DOHH2 (cell line): ENCODE results near the gene KCTD3.

ENCODE experiments used
- H3F3A ChIP-seq: fragments of 200-600 bp; sonication (generic), shearing (Covaris generic); 2 replicates; pipeline ENCODE4 v1.6.0; 2016; ENCODE audit warnings: antibody characterized with exemption, mild to moderate bottlenecking; ENCODE audit not compliant: control insufficient read depth, insufficient read depth
- H3K27ac ChIP-seq: fragments of 200-600 bp; sonication (generic); 2 replicates; pipeline ENCODE4 v1.5.1; 2014; ENCODE audit warnings: low read depth, mild to moderate bottlenecking, low read length, moderate library complexity
- H3K27me3 ChIP-seq: fragments of 200-600 bp; sonication (generic); 2 replicates; pipeline ENCODE4 v1.6.1; 2014; ENCODE audit warnings: mild to moderate bottlenecking, low read length, mixed read lengths; ENCODE audit not compliant: control insufficient read depth
- H3K36me3 ChIP-seq: fragments of 200-600 bp; sonication (generic); 2 replicates; pipeline ENCODE4 v1.6.1; 2014; ENCODE audit warnings: mild to moderate bottlenecking, low read length, moderate library complexity, mixed read lengths; ENCODE audit not compliant: control insufficient read depth
- H3K4me1 ChIP-seq: fragments of 200-600 bp; sonication (generic); 2 replicates; pipeline ENCODE4 v1.6.1; 2014; ENCODE audit warnings: mild to moderate bottlenecking, low read length, mixed read lengths; ENCODE audit not compliant: control insufficient read depth
- H3K4me2 ChIP-seq: fragments of 200-600 bp; sonication (generic); 2 replicates; pipeline ENCODE4 v1.6.0; 2014; ENCODE audit warnings: mild to moderate bottlenecking, low read length, moderate library complexity
- H3K4me3 ChIP-seq: fragments of 200-600 bp; sonication (generic); 2 replicates; pipeline ENCODE4 v1.5.1; 2014; ENCODE audit warnings: mild to moderate bottlenecking, low read length, mixed read lengths
- H3K79me2 ChIP-seq: fragments of 200-600 bp; sonication (generic); 2 replicates; pipeline ENCODE4 v1.6.1; 2014; ENCODE audit warnings: mild to moderate bottlenecking, low read length, mixed read lengths; ENCODE audit not compliant: control insufficient read depth
- H3K9me2 ChIP-seq: fragments of 200-600 bp; sonication (generic); replicated peaks from 2 replicates; pipeline ENCODE4 v1.6.1; 2014; ENCODE audit warnings: mild to moderate bottlenecking, low read length, mixed read lengths; ENCODE audit not compliant: control insufficient read depth
- H3K9me3 ChIP-seq: fragments of 200-600 bp; sonication (generic); 2 replicates; pipeline ENCODE4 v1.6.1; 2014; ENCODE audit warnings: antibody characterized with exemption, low read length, mixed read lengths; ENCODE audit not compliant: control insufficient read depth, insufficient read depth
- H4K20me1 ChIP-seq: fragments of 200-600 bp; sonication (generic); 2 replicates; pipeline ENCODE4 v1.6.0; 2014; ENCODE audit warnings: low read depth, mild to moderate bottlenecking, antibody characterized with exemption, low read length, moderate library complexity; ENCODE audit not compliant: control insufficient read depth, insufficient read depth
- EZH2phosphoT487 ChIP-seq: fragments of 200-600 bp; sonication (generic); IDR thresholded peaks from 2 replicates; pipeline ENCODE4 v1.6.1; 2017; ENCODE audit warnings: borderline replicate concordance, mild to moderate bottlenecking, antibody characterized with exemption, low read length, moderate library complexity, mixed read lengths
- TF ChIP-seq, protein P1 (sequence below): fragments of 200-600 bp; sonication (generic); IDR thresholded peaks from one replicate; pipeline ENCODE4 v1.5.1; 2014; ENCODE audit warnings: antibody characterized with exemption, mild to moderate bottlenecking, low read depth, low read length; ENCODE audit not compliant: poor library complexity, severe bottlenecking

KCTD3 gene

DNA sequence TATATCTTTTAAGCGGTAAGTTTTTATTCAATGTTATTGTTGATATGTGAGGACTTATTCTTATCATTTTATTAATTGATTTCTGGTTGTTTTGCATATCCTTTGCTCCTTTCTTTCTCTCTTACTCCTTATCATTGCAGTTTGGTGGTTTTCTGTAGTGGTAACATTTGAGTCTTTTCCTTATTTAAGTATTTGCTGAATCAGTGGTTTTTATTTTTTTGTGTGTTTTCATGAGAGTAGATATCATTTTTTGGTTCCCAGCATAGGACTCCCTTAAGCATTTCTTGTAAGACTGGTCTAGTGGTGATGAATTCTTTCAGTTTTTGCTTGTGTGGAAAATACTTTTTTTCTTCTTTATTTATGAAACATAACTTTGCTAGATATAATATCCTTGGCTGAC, 12.2 kb upstream of the KCTD3 start:
- TF ChIP-seq EZH2phosphoT487: no peak
- TF ChIP-seq, protein P1, sequence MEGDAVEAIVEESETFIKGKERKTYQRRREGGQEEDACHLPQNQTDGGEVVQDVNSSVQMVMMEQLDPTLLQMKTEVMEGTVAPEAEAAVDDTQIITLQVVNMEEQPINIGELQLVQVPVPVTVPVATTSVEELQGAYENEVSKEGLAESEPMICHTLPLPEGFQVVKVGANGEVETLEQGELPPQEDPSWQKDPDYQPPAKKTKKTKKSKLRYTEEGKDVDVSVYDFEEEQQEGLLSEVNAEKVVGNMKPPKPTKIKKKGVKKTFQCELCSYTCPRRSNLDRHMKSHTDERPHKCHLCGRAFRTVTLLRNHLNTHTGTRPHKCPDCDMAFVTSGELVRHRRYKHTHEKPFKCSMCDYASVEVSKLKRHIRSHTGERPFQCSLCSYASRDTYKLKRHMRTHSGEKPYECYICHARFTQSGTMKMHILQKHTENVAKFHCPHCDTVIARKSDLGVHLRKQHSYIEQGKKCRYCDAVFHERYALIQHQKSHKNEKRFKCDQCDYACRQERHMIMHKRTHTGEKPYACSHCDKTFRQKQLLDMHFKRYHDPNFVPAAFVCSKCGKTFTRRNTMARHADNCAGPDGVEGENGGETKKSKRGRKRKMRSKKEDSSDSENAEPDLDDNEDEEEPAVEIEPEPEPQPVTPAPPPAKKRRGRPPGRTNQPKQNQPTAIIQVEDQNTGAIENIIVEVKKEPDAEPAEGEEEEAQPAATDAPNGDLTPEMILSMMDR: no peak
- H3K9me2 ChIP-seq: no peaks in the 10 kb centered on the region
- H3K4me2 ChIP-seq: no peak overlapping the region
- H3K36me3 ChIP-seq: no peaks in the 10 kb centered on the region
- no peaks in the 10 kb centered on the region for H3K79me2 ChIP-seq
- no peak overlapping the region for H3K4me3 ChIP-seq
- no peaks in the 10 kb centered on the region for H3F3A ChIP-seq
- no peaks in the 10 kb centered on the region for H4K20me1 ChIP-seq
- no peak overlapping the region for H3K27ac ChIP-seq
- no peaks in the 10 kb centered on the region; the same call in 1 of the 2 replicates for H3K9me3 ChIP-seq
- peaks cover 4% of the 10 kb centered on the region; the same call in 1 of the 2 replicates for H3K27me3 ChIP-seq
- no peaks in the 10 kb centered on the region for H3K4me1 ChIP-seq

DNA sequence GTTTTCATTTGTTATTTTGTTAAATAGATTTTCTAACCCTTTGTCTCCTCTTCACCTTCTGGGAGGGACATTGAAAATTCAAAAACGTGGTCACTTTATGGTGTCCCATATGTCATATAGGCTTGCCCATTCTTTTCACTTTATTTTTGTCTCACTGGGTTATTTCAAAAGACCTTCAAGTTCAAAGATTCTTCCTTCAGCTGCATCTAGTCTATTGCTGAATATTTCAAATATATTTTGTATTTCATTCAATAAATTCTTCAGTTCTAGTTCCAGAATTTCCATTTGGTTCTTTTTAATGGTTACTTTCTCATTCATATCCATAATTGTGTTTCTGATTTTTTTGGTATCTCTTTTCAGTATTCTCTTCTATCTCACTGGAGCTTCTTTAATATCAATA, 11.6 kb upstream of the KCTD3 start:
- TF ChIP-seq, protein P1: no peak
- TF ChIP-seq EZH2phosphoT487: no peak
- Histone ChIP-seq H3K27me3 (peaks cover 4% of the 10 kb centered on the region; the same call in 1 of the 2 replicates), H3K27ac (no peak overlapping the region), H3K79me2 (no peaks in the 10 kb centered on the region), H3K4me2 (no peak overlapping the region), H3K9me2 (no peaks in the 10 kb centered on the region), H3F3A (no peaks in the 10 kb centered on the region), H3K36me3 (no peaks in the 10 kb centered on the region), H3K4me1 (no peaks in the 10 kb centered on the region), H3K4me3 (no peak overlapping the region), H3K9me3 (no peaks in the 10 kb centered on the region; the same call in 1 of the 2 replicates), H4K20me1 (no peaks in the 10 kb centered on the region)

DNA sequence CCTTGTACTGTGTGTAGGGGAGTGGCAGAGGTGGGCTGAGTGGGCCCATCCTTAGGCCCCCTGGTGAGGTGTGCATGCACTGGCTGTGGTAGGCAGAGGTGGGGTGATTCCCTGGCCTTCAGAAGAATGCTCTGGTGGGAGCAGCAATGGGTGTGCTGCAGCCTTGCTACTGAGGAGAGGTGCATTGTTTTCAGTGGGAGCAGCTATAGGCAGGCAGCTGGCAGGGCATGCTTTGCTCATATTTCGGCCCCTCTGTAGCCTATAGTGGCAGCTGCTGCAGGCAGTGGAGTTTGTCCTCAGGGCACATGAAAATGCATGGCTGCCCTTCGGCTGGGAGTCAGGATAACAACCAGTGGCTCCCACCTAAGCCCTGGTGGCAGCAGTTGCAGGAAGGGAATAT, 10.1 kb upstream of the KCTD3 start:
- TF ChIP-seq EZH2phosphoT487: no peak
- TF ChIP-seq, protein P1: no peak
- Histone ChIP-seq H3K4me2 (no peak overlapping the region), H3K9me3 (no peaks in the 10 kb centered on the region; the same call in 1 of the 2 replicates), H3K27me3 (peaks cover 4% of the 10 kb centered on the region; the same call in 1 of the 2 replicates), H3K79me2 (no peaks in the 10 kb centered on the region), H3K4me1 (no peaks in the 10 kb centered on the region), H3K36me3 (no peaks in the 10 kb centered on the region), H3F3A (no peaks in the 10 kb centered on the region), H3K9me2 (no peaks in the 10 kb centered on the region), H3K27ac (no peak overlapping the region), H4K20me1 (no peaks in the 10 kb centered on the region), H3K4me3 (no peak overlapping the region)

DNA sequence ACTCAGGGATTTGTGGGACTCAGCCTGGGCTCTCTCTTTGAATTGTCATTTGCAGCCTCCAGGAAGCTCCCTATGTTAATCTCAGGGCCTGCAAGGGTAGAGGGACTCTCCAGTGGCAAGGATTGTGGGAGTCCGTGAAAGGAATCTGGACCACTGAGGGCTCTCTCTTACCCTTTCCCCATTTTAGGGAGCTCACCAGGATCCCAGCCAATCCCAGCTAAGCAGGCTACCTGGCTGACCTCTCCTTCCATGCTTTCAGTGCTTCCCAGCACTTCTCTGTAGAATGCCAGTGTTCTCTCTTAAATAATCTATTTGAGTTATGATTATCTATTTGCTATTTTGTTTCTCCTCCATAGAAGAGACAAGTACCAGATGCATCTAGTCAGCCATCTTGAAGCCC, 9.6 kb upstream of the KCTD3 start:
- no peak overlapping the region for H3K4me3 ChIP-seq
- no peaks in the 10 kb centered on the region for H3K79me2 ChIP-seq
- H3K9me3 ChIP-seq: no peaks in the 10 kb centered on the region; the same call in 1 of the 2 replicates
- no peaks in the 10 kb centered on the region for H4K20me1 ChIP-seq
- H3K27me3 ChIP-seq: peaks cover 4% of the 10 kb centered on the region; the same call in 1 of the 2 replicates
- no peaks in the 10 kb centered on the region for H3F3A ChIP-seq
- no peak overlapping the region for H3K27ac ChIP-seq
- TF ChIP-seq, protein P1: no peak
- no peak for TF ChIP-seq EZH2phosphoT487
- H3K36me3 ChIP-seq: no peaks in the 10 kb centered on the region
- H3K4me1 ChIP-seq: no peaks in the 10 kb centered on the region
- no peak overlapping the region for H3K4me2 ChIP-seq
- no peaks in the 10 kb centered on the region for H3K9me2 ChIP-seq
